H1 (cell line): Measurements from ENCODE around the gene BCAP31. TPM values are rescaled to one million over a fixed set of nuclear protein-coding genes. Genes with fewer than 3 reads are reported as not detected.

ENCODE experiments used
- CTCF ChIA-PET: fragments of 300-600 bp; sonication (Branson Sonifier 250); formaldehyde crosslinking; loops from one replicate; lab custom pipeline; 2021; ENCODE audit not compliant: partially characterized antibody; lab: Charles Lee
- POLR2A ChIA-PET: fragments of 300-600 bp; sonication (Branson Sonifier 250); formaldehyde crosslinking; loops from one replicate; lab custom pipeline; 2021; ENCODE audit warnings: inconsistent platforms; ENCODE audit not compliant: partially characterized antibody; lab: Charles Lee
- DNase-seq, 2 experiments: peaks; one replicate each; pipeline versions ENCODE4 v3.0.0 to v3.0.0-alpha.2; 2010 to 2022; ENCODE audit warnings: low spot score in 2 of 2, low read depth in 1 of 2, mixed read lengths in 1 of 2
- FAIRE-seq: peaks from 2 replicates; lab custom pipeline; 2011; peaks lifted over from hg19 to GRCh38; lab: Jason Lieb, UNC
- H2AFZ ChIP-seq: 2 replicates; pipeline ENCODE4 v1.8.1; 2012; ENCODE audit warnings: low read length, inconsistent platforms
- H2AK5ac ChIP-seq: 2 replicates; pipeline ENCODE4 v1.6.1; 2013; ENCODE audit warnings: low read depth, low read length
- H2BK120ac ChIP-seq: replicated peaks from 2 replicates; pipeline ENCODE3; 2013; ENCODE audit warnings: low read depth, low read length, inconsistent platforms
- H2BK12ac ChIP-seq: 2 replicates; pipeline ENCODE4 v1.6.1; 2013; ENCODE audit warnings: low read depth, low read length
- H2BK15ac ChIP-seq: 2 replicates; pipeline ENCODE4 v1.6.1; 2013; ENCODE audit warnings: low read length
- H2BK20ac ChIP-seq: 2 replicates; pipeline ENCODE4 v1.6.1; 2013; ENCODE audit warnings: low read length
- H2BK5ac ChIP-seq: 2 replicates; pipeline ENCODE4 v1.6.1; 2013; ENCODE audit warnings: low read depth, low read length
- H3K14ac ChIP-seq: 2 replicates; pipeline ENCODE4 v1.6.1; 2013; ENCODE audit warnings: inconsistent platforms; ENCODE audit not compliant: insufficient read length
- H3K18ac ChIP-seq: 2 replicates; pipeline ENCODE4 v1.6.1; 2013; ENCODE audit warnings: low read length; ENCODE audit errors: extremely low read depth
- H3K23ac ChIP-seq: 2 replicates; pipeline ENCODE4 v1.6.1; 2013; ENCODE audit warnings: inconsistent platforms; ENCODE audit not compliant: insufficient read length
- H3K23me2 ChIP-seq: 2 replicates; pipeline ENCODE4 v1.6.1; 2013; ENCODE audit warnings: low read depth, low read length
- H3K27ac ChIP-seq: 2 replicates; pipeline ENCODE4 v1.6.1; 2011; ENCODE audit warnings: low read depth, low read length, inconsistent platforms
- H3K27me3 ChIP-seq, 4 experiments: replicated peaks in 1 of 4; 1 replicate in 1 of 4; 2 replicates in 3 of 4; pipeline versions ENCODE4 v1.6.1 to v1.8.1; 2011 to 2013; ENCODE audit warnings: low read length in 3 of 4, mild to moderate bottlenecking in 3 of 4, inconsistent platforms in 2 of 4, mixed read lengths in 2 of 4, moderate library complexity in 1 of 4; ENCODE audit not compliant: control insufficient read depth in 3 of 4, insufficient read depth in 3 of 4; ENCODE audit errors: extremely low read depth in 1 of 4
- H3K36me3 ChIP-seq, 4 experiments: 2 replicates each; pipeline versions ENCODE4 v1.6.1 to v1.8.1; 2011 to 2013; ENCODE audit warnings: mild to moderate bottlenecking in 4 of 4, low read length in 3 of 4, moderate library complexity in 2 of 4, control low read depth in 1 of 4, inconsistent platforms in 1 of 4; ENCODE audit not compliant: insufficient read depth in 4 of 4, control insufficient read depth in 2 of 4
- H3K4ac ChIP-seq: replicated peaks from 2 replicates; pipeline ENCODE3; 2013; ENCODE audit warnings: low read length, low read depth, mixed read lengths, inconsistent platforms; ENCODE audit not compliant: insufficient read length
- H3K4me1 ChIP-seq, 4 experiments: replicated peaks in 1 of 4; 1 replicate in 1 of 4; 2 replicates in 3 of 4; pipeline versions ENCODE4 v1.6.1 to v1.8.1; 2011 to 2013; ENCODE audit warnings: low read length in 3 of 4, inconsistent platforms in 2 of 4, mixed read lengths in 1 of 4; ENCODE audit not compliant: insufficient read depth in 4 of 4, control insufficient read depth in 3 of 4
- H3K4me2 ChIP-seq, 2 experiments: 2 replicates each; pipeline versions ENCODE4 v1.6.1 to v1.8.1; 2011 to 2013; ENCODE audit warnings: low read depth in 2 of 2, low read length in 2 of 2, control low read depth in 1 of 2, inconsistent platforms in 1 of 2, mild to moderate bottlenecking in 1 of 2; ENCODE audit not compliant: insufficient read depth in 1 of 2
- H3K4me3 ChIP-seq, 4 experiments: fragments of 200-600, 300-600 bp in 1 of 4; sonication (generic), shearing (Covaris generic), sonication (Bioruptor Twin) in 1 of 4; 2 replicates each; pipeline versions ENCODE4 v1.5.1 to v1.8.1; 2011 to 2016; ENCODE audit warnings: low read length in 4 of 4, low read depth in 3 of 4, control low read depth in 2 of 4, inconsistent platforms in 2 of 4, mild to moderate bottlenecking in 2 of 4, mixed read lengths in 1 of 4, moderate library complexity in 1 of 4; ENCODE audit not compliant: insufficient read depth in 2 of 4; ENCODE audit errors: extremely low read depth in 1 of 4
- H3K56ac ChIP-seq: replicated peaks from 2 replicates; pipeline ENCODE3; 2013; ENCODE audit warnings: low read depth, mild to moderate bottlenecking, mixed read lengths, low read length, inconsistent platforms; ENCODE audit not compliant: insufficient read length
- H3K79me1 ChIP-seq: 2 replicates; pipeline ENCODE4 v1.6.1; 2013; ENCODE audit warnings: low read depth, low read length, control low read depth
- H3K79me2 ChIP-seq, 2 experiments: 2 replicates each; pipeline versions ENCODE4 v1.6.1 to v1.8.1; 2012 to 2013; ENCODE audit warnings: low read length in 2 of 2, mild to moderate bottlenecking in 2 of 2, inconsistent platforms in 1 of 2; ENCODE audit not compliant: insufficient read depth in 2 of 2, control insufficient read depth in 1 of 2
- H3K9ac ChIP-seq, 4 experiments: replicated peaks in 1 of 4; 1 replicate in 1 of 4; 2 replicates in 3 of 4; pipeline versions ENCODE4 v1.6.1 to v1.8.1; 2011 to 2013; ENCODE audit warnings: low read depth in 3 of 4, low read length in 3 of 4, control low read depth in 2 of 4, mild to moderate bottlenecking in 2 of 4, moderate library complexity in 2 of 4, inconsistent platforms in 1 of 4; ENCODE audit errors: extremely low read depth in 1 of 4
- H3K9me3 ChIP-seq, 2 experiments: 2 replicates each; pipeline versions ENCODE4 v1.6.1 to v1.8.1; 2012 to 2013; ENCODE audit warnings: mild to moderate bottlenecking in 2 of 2, moderate library complexity in 2 of 2, control low read depth in 1 of 2, inconsistent platforms in 1 of 2, low read depth in 1 of 2, low read length in 1 of 2, mixed read lengths in 1 of 2; ENCODE audit not compliant: insufficient read depth in 2 of 2
- H4K20me1 ChIP-seq, 2 experiments: replicated peaks in 1 of 2; 2 replicates each; pipeline versions ENCODE3 to v1.8.1; 2011 to 2013; ENCODE audit warnings: inconsistent platforms in 2 of 2, low read length in 2 of 2, mild to moderate bottlenecking in 1 of 2; ENCODE audit not compliant: insufficient read depth in 2 of 2, control insufficient read depth in 1 of 2
- H4K5ac ChIP-seq: 2 replicates; pipeline ENCODE4 v1.6.1; 2013; ENCODE audit warnings: low read length, low read depth, mixed read lengths, inconsistent platforms; ENCODE audit not compliant: insufficient read length
- H4K8ac ChIP-seq: 2 replicates; pipeline ENCODE4 v1.8.0; 2013; ENCODE audit warnings: mild to moderate bottlenecking, moderate library complexity, low read length, inconsistent platforms; ENCODE audit not compliant: insufficient read depth; ENCODE audit errors: extremely low read depth
- H4K91ac ChIP-seq: replicated peaks from 2 replicates; pipeline ENCODE3; 2013; ENCODE audit warnings: low read length, mixed read lengths, inconsistent platforms; ENCODE audit not compliant: insufficient read length
- CREB1 ChIP-seq: IDR thresholded peaks from 2 replicates; pipeline ENCODE4 v1.6.1; 2012; ENCODE audit warnings: inconsistent platforms
- RNF2 ChIP-seq: fragments of 200-900, 300-1000 bp; sonication (generic); IDR thresholded peaks from 2 replicates; pipeline ENCODE4 v1.7.1; 2016; ENCODE audit warnings: borderline replicate concordance, low read depth, mild to moderate bottlenecking, antibody characterized with exemption, low read length; ENCODE audit not compliant: poor library complexity, severe bottlenecking; ENCODE audit errors: missing control alignments
- SP1 ChIP-seq: IDR thresholded peaks from 2 replicates; pipeline ENCODE4 v1.6.1; 2011; ENCODE audit warnings: low read depth, low read length
- TAF7 ChIP-seq: optimal IDR thresholded peaks from 2 replicates; pipeline ENCODE3; 2011; ENCODE audit warnings: low read depth, mild to moderate bottlenecking, inconsistent platforms, low read length, moderate library complexity, borderline replicate concordance
- TBP ChIP-seq: IDR thresholded peaks from 2 replicates; pipeline ENCODE4 v1.6.1; 2011; ENCODE audit warnings: low read depth, low read length, improper control_type of control experiment
- WGBS, 2 experiments: shearing (Covaris generic) in 1 of 2; methylation state at CpG; one replicate each; pipeline versions ENCODE4 v1.1.6 to v1.1.7; 2013 to 2015; ENCODE audit warnings: low lambda C conversion rate in 2 of 2, mixed read lengths in 2 of 2, inconsistent platforms in 1 of 2, low coverage in 1 of 2, missing lambda C conversion rate in 1 of 2; ENCODE audit not compliant: insufficient replicate concordance in 2 of 2, insufficient coverage in 1 of 2, insufficient read length in 1 of 2; ENCODE audit errors: extremely low coverage in 1 of 2, missing lambda C conversion rate in 1 of 2; 5-methylcytosine and 5-hydroxymethylcytosine counted together
- polyA plus RNA-seq, 7 experiments: library from polyadenylated mRNA; depleted of rRNA in 3 of 7; stranded (reverse) in 5 of 7; unstranded in 2 of 7; fragments of >200 nt in 5 of 7; fragments of 200-250 nt in 2 of 7; gene quantifications; 1 replicate in 5 of 7; 2 replicates in 1 of 7; 4 replicates in 1 of 7; pipeline versions ENCODE4 v1.2.1 to v1.2.3, GENCODE V29; 2011 to 2013; ENCODE audit warnings: missing spikeins in 2 of 7, mixed read lengths in 2 of 7
- total RNA-seq: library from RNA; stranded (reverse); fragmentation: NEBNext Ultra II Directional; extraction: Animal tissue kit (Norgen Biotek cat#: 25700); gene quantifications from 2 replicates; pipeline ENCODE4 v1.2.1, GENCODE V29; 2021

Gene BCAP31
- total and polyA plus RNA-seq, 2 of the 8 experiments (the other 6 are each of a cell fraction or from before 2014, with no cell fraction given), result 136 to 159 TPM

- no peaks in the 10 kb centered on the region for H3K36me3 ChIP-seq
- H3K79me1 ChIP-seq, result no peaks in the 10 kb centered on the region
- no peak overlapping the region for H3K23ac ChIP-seq
- H2BK12ac ChIP-seq, result no peak overlapping the region
- H3K79me2 ChIP-seq, result no peaks in the 10 kb centered on the region
- no peak overlapping the region for H4K91ac ChIP-seq
- no peak overlapping the region for H3K9ac ChIP-seq
- no peak overlapping the region for H3K18ac ChIP-seq
- DNase-seq (no peak), FAIRE-seq (no peak)
- ChIA-PET CTCF (interaction anchor here (1.0 to 2.3 kb wide), 2 partner anchors 11 to 37 kb away, joined by 3 to 10 read pairs; no protein-coding TSS in a partner anchor), POLR2A (interaction anchor here (0.6 kb wide), 1 partner anchor 82 kb away, joined by 4 read pairs; no protein-coding TSS in a partner anchor)
- H3K9me3 ChIP-seq, result peaks cover 4 to 5% of the 10 kb centered on the region in 2 experiments; a peak in 2 of 4 replicates
- no peak overlapping the region for H3K4me2 ChIP-seq
- no peak overlapping the region for H4K5ac ChIP-seq
- H2BK120ac ChIP-seq, result no peak overlapping the region
- H4K20me1 ChIP-seq, result no peaks in the 10 kb centered on the region
- no peak overlapping the region for H3K4me3 ChIP-seq
- H2AK5ac ChIP-seq, result no peak overlapping the region
- H3K23me2 ChIP-seq, result no peaks in the 10 kb centered on the region
- no peak overlapping the region for H3K56ac ChIP-seq
- no peak overlapping the region for H3K4ac ChIP-seq
- no peak overlapping the region for H2AFZ ChIP-seq
- no peak overlapping the region for H3K27ac ChIP-seq
- no peak overlapping the region for H2BK20ac ChIP-seq
- no peak overlapping the region for H4K8ac ChIP-seq
- H2BK5ac ChIP-seq, result no peak overlapping the region
- no peaks in the 10 kb centered on the region for H3K27me3 ChIP-seq
- H3K14ac ChIP-seq, result no peak overlapping the region
- peaks cover 0 to 13% (median 5%) of the 10 kb centered on the region in 4 experiments; a peak in 5 of 7 replicates for H3K4me1 ChIP-seq
- WGBS, 2 experiments, result 80% methylated on average over 7 of the region's 12 CpGs; no CpG with 5 or more reads in 1 of the 2 experiments
- no peak overlapping the region for H2BK15ac ChIP-seq
- no peak for TF ChIP-seq CREB1
- no peak for TF ChIP-seq RNF2
- TF ChIP-seq TBP, result no peak
- TF ChIP-seq TAF7, result no peak
- TF ChIP-seq SP1, result no peak
- TF ChIP-seq, all 59 proteins: peak for 0
Measured at GRCh38 chrX:153681175-153681574, 43.0 kb downstream of the BCAP31 start.
